Heart left ventricle (tissue), 13 donors: ENCODE results near the gene MIDN.

Source experiments
- CTCF ChIP-seq, 12 donors: fragments of 200-600 bp; sonication (generic) in 4 of 12; IDR thresholded peaks; one replicate each; pipeline versions ENCODE4 v1.5.0 to v1.8.0; 2018 to 2022; ENCODE audit warnings: antibody characterized with exemption in 12 of 12, mild to moderate bottlenecking in 5 of 12
- POLR2A ChIP-seq, 2 donors: fragments of 450-650 bp; IDR thresholded peaks; one replicate each; pipeline ENCODE4 v1.6.1; 2017; ENCODE audit warnings: antibody characterized with exemption in 2 of 2, mild to moderate bottlenecking in 2 of 2, moderate library complexity in 2 of 2
- donor health status: ischemic (EF 13 %, LVEDD 7.1; RV severe dilation, severe dysfunction).
- donor health status: DM: no; HTN: yes; CAD: no.
- donor health status: DM: no; HTN: no; CAD: no.
- donor health status: ischemic (EF 25% LVEDD 6.9; RV normal size, moderate dysfunction).
- donor health status: ischemic (EF 25% LVEDD 5.7; RV mildly dilated, moderate dysfunction).
- donor health status: ischemic (EF 35%, LVEDD 5.7; RV mildly dilated, moderate dysfunction).
- donor health status: nonischemic (EF 11% LVEDD 7.7; RV severe dilation, severe dysfunction).
- donor health status: DM: yes; HTN: yes; CAD: no.
- donor health status: PGD.
- donor health status: ischemic (EF 29% LVEDD 5.4; RV normal size, mild dysfunction).
- donor health status: nonischemic (EF 23%, LVEDD 6.1; RV moderate dilation, normal function).

GRCh38 chr19:1218751-1219567 is 29.4 kb upstream of the MIDN start:
- no peak for TF ChIP-seq CTCF (IDR thresholded peaks at IDR 0.05)
- no peak for TF ChIP-seq POLR2A (IDR thresholded peaks at IDR 0.05)
